Erythroblast (primary cell): Measurements from ENCODE around the gene COL4A2.

ENCODE experiments used
- GATA1 ChIP-seq: IDR thresholded peaks from 2 replicates; pipeline ENCODE4 v1.6.1; 2011; ENCODE audit warnings: low read depth, mild to moderate bottlenecking, control low read depth, low read length, moderate library complexity
- POLR2A ChIP-seq: IDR thresholded peaks from 2 replicates; pipeline ENCODE4 v1.6.1; 2011; ENCODE audit warnings: mild to moderate bottlenecking, low read length

DNA sequence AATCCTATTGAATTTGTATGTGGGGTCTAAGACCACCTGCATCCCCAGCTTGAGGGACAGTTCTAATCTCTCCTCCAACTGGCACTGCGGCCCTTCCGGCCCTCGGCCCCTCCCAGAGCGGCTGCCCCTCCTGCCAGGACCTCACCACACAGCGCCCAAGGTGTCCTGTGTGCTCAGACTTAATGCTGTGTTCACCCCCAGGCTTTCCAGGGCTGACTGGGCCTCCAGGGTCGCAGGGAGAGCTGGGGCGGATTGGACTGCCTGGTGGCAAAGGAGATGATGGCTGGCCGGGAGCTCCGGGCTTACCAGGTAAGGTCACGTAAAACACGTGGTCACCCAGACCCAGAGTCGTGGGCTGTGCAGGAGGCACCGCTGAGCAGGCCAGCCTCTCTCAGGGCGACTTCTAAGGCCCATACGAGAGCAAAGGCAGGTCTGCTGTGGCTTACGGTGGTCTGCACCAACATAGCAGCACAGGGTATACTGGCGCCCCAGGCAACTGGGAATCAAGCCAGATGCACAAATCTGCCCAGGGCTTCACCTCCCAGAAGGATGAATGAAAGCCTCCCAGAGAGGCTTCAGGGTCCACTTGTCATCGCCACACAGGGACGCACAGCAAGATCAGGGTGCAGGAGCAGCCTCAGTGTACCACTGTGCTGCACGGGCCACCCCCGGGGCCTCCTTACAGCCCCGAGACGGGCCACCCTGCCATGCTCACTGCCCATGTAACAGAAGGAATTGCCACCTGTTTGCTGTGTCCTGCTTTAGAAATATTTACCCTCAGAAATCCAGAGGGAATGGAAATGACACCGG, 185.0 kb downstream of the COL4A2 start:
- TF ChIP-seq POLR2A, result no peak
- no peak for TF ChIP-seq GATA1
